Measurements from ENCODE around the gene KISS1R.

- no peak for TF ChIP-seq POLR2AphosphoS5 (IDR thresholded peaks at IDR 0.05)
- TF ChIP-seq POLR2A (IDR thresholded peaks at IDR 0.05) = no peak
- TF ChIP-seq CTCF (IDR thresholded peaks at IDR 0.05) = no peak
Measured at GRCh38 chr19:876089-876488, 41.0 kb upstream of the KISS1R start.
